HG03571 (cell line): ENCODE data around the gene ABCC10.

Experiments used
- ATAC-seq: cut with Tn5 transposase; IDR thresholded peaks from one replicate; pipeline ENCODE4 v1.9.1; 2021; ENCODE audit not compliant: unreplicated experiment

ABCC10 gene

DNA sequence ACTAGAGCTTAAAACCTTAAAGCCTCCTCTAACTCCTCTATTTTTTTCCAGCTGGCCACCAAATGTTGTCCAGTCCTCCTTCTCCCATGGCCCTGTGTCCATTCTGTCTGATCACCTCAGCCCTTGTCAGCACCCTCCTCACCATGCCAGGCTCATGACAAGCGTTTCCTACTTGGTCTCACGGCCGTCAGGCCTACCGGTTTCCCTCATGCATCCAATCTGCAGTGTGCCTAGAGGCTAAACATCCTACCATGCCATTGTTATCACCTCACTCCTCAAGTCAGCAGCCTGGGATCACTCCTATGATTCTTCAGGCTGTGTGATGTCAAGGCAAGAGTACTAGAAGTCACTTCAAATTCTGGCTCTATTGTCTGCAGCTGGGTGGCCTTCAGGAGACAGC lies 40.4 kb downstream of the ABCC10 start:
- no peak for ATAC-seq

DNA sequence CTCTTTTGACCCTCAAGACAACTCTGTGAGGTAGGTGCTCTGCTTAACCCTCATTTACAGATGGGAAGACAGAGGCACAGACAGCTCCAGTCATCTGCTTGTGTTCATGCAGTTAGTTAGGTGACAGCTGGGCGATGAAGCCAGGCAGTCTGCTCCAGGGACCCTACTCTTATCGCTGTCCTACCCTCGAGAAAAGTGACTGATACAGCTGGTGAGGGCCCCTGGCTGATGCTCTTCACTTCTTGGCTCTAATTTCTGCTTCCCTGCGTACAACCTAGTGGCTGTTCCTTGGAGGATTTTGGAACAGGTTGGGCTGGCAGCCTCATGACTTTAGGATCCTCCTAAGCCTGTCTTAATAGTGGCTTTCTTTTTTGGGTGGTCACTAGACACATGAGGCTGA lies 40.9 kb downstream of the ABCC10 start:
- no peak for ATAC-seq

DNA sequence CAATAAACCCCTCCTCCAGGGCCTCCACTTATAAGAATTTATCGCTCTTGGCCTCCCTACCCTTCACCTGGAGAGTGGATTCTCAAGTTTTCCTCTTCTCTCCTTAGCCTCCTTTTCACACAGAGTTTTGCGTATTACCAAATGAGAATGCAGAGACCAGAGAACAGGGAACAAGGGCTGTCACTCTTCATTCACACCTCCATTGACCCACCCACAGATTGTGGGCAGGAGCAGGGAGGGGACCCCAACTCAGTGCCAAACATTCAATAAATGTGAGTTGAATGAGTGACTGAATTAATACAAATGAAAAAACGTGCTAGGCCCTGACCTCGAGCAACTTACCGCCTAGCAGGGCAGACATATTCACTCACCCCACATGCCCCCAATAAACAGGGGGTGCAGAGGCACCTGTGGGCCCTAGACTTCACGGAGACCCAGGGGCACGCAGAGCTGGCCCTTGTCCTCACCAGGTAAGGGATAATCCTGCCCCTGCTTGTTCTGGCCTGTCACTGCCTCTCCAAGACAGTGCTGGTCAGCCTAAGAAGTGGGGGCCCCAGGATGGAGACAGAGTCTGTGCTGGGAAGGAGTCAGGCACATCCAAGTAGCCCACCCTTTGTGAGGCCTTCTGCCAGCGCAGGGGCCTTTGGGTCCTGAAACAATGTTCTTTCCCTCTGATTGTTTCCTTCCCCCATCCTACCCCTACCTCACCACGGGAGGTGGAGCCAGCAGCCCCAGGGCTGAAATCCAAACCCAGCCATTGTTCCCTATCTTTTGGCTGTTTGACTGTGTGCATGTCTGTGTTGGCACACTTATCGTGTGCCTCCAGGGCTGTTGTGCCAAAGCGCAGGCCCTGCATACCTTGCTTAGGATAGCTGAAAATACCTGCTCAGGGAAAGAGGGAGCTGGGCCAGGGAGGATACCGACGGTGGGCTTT lies 41.7 kb downstream of the ABCC10 start:
- ATAC-seq = no peak

DNA sequence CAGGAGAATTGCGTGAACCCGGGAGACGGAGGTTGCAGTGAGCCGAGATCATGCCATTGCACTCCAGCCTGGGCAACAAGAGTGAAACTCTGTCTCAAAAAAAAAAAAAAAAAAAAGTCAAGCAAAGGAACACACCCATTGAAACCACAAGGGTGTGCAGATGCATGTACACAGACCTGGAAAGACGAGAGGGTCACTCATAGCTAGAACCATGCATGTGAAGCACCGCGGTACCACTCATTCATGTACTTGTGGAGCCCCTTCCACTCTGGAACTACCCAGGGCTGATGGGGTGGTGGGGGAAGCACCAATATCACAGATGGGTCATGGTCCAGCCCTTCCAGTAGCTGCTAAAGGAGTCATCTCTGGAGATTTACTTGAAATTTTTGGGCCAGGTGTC lies 42.6 kb downstream of the ABCC10 start:
- no peak for ATAC-seq

DNA sequence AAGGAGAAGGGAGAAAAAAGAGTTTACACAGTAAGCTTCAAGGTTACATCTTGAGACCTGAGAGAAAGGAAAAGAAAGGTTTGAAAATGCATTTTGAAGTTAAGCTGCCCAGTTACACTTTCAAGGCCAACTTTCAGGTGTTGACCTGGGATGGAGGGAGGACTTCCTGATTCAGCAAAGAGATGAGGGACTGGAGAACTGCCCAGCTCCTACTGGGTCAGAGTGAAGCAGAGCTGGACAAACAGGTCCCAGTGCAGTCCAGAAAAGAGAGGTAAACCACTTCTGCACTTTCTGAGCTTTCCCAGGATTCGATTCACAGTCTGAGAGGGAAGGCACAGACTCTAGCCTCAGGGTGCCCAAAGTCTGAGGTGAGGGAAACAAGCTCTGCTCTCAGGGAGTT lies 44.1 kb downstream of the ABCC10 start:
- no peak for ATAC-seq

DNA sequence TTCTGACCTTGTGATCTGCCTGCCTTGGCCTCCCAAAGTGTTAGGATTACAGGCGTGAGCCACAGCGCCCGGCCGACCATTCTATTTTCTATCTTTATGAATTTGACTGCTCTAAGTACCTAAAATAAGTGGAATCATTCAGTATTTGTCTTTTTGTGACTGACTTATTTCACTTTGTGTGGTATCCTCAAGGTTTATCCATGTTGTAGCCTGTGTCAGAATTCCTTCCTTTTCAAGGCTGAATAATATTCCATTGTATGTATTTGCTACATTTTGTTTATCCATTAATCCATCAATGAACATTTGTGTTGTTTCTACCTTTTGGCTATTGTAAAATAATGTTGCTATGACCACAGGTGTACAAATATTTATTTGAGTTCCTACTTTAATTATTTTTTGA lies 45.2 kb downstream of the ABCC10 start:
- no peak for ATAC-seq

DNA sequence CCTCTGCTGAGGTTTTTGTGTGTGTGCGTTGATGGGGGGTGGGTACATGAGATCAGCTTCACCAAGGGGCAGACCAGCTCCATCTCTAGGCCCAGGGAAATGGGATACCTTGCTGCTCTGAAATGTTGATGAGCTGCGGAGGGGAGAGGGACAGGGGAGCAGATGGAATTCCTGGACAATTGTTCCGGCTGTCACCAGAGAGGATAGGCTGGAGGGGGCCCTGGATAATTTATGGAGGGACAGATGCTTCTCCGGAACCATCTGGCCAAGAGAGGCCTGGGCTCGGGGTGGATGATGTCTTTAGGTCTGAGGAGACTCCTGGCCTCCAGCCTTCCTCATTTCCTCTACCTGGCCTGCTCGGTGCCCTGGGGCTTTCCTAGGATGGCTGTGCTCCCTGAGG lies 48.2 kb downstream of the ABCC10 start:
- no peak for ATAC-seq

DNA sequence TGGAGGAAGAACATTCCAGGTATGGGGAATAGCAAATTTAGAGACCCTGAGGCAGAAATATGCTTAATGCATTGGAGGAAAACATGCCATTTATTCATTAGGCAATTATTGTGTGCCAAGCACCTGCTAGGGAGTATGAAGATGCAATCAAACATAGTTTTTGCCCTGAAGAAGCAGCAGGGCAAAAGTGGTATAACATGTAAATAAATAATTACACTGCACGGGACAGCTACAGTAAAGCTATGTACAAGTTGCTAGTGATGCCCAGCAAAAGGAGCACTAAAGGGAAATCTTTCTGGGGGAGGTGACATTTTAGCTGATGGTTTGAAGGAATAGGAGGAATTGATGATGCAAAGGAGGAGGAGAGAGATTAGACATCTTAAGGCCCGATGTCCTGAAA lies 49.4 kb downstream of the ABCC10 start:
- ATAC-seq = no peak

DNA sequence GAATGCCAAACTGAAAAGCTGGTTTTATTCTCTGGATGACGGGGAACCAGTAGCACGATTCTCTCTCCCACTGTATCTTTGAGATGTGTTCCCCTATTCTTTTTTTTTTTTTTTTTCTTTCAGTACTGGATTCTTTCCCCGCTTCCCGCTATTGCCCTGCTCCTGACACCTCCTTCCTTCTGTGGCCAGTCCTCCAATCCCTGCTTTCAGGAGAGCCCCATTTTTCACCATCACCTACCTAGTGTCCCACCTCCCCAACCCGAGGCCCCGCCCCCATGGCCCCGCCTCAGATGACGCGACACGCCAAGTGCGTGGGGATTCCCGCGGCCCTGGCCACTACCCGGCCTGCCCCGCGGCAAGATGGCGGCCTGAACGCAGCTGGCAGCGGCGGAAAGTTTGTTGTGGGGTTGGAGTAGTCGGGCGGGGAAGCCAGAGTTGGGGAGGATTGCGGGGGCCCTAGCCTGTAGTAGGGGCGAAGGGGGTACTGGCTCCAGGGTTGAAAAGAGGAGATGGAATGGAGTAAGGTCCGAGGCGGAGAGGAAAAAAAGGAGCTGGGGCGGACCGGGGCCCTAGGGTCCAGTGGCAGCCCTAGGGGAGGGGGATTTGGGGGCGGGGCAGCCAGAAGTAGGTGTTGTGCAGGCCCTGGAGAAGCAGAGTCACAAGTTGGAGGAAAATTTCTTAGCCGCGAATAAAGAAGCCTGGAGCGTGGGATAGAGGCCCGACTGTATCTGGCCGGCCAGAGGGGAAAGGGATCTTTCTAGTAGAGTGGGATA lies 50.1 kb downstream of the ABCC10 start, which contains the start of gene TJAP1:
TSS of gene TJAP1 (plus strand) at position 336 of the 773 bp plus-strand sequence. CDS start 21,432 bp downstream, outside the sequence.
- peak; percentile 92 for ATAC-seq

DNA sequence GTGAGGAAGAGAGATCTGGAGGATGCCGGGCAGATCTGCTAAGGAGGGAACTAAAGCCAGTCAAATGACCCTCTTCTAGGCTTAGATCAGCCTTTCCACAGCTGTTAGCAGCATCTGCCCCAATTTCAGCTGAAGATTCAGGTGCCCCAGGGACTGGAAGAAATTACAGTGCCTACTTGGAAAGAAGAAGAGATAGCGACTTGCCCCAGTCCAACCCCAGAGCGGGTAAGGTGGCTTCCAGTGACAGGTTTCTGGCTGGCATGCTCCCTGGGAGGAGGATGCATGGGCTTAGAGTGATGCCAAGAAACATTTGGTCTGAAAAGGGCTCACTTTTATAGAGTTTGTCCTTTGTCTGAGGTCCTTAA lies 50.6 kb downstream of the ABCC10 start:
- no peak for ATAC-seq

DNA sequence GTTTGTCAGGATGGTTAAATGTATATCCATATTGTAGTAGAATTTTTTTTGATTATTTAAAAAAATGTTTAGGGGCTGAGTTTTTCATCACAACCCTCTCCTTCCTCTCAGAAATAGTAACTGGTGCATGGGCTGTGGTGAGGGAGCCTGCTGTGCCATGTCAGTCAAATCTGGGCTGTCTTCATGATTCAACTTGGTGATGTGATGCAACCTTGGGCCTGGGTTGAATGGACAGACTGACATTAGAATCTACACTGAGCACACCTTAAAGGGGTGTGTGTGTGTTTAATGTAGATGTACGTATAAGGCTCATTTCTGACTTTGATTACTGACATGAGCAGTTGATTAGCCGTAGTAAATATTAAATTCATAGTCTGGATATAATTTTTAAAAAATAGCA lies 53.7 kb downstream of the ABCC10 start:
- no peak for ATAC-seq

DNA sequence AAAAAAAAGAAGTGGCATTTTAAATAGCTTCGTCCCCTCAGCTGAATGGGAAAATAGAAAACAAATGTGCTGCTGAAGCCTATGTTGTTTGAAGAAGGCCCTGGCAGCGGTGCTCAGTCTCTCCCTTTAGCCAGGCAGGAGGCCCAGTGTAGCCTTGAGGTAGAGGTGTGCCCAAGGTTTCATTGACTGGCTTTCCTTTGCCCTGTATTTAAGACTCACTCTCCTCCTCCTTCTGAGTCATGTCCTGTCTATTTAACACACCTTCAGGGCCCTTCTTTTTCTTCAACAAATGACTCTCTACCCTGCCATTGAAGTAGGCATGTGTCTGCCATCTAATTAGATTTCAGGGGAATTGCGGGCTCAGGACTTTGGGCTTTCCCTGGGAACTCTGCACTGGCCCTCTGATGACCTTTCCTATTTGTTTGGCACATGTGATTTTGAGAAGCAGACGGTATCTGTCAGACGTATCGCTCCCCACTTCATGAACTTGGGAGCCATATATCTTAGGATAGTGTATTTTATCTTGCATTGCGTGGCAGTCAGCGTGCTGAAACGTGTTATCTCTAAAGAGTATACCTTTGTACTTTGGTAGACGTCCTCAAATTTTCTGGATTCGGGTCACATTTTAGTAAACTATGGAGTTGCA lies 54.4 kb downstream of the ABCC10 start:
- ATAC-seq = no peak

DNA sequence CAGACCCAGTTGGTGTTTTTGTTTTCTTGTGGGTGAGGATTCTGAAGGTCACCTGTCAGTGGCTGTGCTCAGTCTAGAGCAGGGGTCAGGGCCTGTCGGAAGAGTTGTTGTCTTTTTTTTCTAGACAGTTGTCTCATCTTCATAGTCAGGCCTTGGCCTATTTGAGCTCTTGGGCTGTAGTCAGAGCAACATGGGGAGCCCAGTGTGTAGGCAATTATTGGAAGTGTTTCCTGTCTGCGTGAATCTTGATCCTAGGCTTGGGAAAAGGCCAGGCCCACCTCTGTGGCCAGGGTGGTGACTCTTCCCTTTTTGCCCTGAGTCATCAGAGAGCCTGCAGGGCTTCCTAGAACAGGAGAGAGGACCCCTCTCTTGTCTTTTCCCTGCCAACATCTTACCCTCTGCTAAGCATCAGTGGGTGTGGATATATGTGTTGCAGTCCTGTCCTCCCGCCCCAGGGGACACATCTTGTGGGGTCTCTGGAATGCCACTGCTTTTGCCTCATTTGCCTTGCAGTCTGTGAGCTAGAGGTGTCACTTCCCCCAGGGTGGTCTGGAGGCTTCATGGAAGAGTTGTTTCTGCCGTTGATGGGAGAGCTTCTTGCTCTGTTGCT lies 61.4 kb downstream of the ABCC10 start:
- ATAC-seq = no peak

DNA sequence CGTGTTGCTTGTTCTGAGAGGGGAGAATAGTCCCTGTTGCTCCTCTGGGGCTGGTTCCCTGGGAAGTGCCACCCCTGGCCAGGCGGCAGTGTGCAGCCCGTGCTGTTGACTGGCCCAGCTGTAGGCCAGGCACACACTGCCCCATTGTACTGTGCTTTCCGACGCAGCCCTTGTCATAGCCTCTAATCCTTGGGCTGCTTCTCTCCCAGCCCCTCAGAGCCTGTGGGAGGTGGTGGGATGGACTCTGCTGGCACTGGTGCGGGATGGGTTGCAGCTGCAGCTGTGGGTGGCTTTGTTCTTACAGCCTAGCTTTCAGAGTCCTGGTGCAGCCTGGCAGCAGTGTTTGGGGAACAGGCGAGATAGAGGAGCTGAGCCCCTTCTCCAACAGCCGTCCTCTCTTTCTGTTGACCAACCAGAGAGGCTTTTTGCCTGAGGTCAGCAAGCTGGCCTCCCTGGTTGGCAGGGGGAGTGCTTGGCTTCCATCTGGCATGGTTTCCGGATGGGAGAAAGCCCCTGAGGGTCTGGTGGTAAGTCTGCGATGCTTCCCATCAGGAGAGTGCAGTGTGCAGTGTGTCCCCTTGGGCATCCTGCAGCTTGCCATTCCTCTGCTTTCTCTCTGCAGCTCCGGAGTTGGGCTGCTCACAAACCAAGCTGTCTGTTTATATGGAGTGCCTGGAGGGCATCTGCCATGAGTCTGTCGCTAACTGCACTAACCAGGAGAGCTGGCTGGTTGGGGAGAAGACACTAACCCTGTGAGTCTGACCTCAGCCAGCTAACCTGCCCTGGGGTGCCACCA lies 62.1 kb downstream of the ABCC10 start:
- ATAC-seq = no peak

DNA sequence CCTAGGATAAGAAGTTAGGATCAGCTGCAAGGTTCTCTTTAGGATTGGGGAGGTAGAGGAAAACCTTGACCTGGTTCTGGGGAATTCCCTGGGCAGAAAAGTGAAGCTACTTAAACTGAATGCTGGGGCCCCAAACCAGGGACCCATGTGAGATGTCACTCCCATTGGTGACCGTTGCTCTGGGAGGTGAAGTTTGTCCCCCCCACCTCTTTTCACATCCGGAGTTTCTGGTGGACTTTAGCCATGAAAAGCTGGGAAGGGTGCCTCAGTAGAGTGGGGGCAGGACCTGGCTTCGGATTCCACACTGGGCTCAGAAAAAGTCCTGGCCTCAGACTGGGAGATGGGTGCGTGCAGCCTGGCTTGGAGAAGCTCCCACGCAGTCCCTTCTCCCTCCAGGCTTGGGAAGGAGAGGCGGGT lies 63.2 kb downstream of the ABCC10 start:
- ATAC-seq = no peak

DNA sequence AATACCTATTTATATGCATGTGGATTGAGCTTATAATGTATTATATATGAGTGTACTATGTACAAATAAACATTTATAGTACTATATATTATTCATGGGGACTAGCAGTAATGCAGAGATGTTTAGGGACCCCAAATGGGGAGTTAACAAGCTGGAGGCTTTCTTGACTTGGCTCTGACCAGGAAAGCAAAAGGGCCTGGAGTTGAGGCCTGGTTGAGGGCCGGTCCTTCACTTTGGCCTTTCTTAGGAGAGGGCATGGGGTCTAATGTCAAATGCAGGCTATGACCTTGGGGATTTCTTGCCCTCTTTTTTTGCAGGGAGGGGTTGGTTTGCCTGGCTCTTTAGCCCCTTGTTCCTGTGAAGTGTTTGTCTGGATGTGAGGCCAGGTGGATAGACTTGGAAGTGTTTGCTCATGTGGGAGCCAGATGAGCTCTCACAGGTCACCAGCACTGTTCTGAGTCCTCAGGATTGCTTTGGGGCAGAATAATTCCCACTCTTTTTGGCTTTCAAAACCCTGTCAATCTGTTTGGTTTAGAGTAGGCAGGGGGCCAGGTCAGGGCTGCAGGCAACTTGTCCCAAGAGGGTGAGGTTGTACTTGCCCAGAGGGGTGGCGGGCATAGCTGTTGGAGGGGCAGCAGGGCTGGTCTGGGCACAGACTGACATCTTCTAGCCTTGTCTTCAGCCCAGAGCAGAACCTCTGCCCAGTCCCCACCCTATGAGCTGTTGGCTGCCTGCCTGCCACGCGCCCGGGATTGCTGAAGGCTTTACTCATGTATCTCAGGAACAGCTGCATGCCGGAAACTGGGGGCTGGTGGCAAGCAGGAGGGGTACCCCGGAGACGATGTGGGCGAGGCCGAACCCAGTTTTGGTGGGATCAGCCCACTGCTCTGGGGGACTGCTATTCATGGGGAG lies 64.7 kb downstream of the ABCC10 start:
- no peak for ATAC-seq

DNA sequence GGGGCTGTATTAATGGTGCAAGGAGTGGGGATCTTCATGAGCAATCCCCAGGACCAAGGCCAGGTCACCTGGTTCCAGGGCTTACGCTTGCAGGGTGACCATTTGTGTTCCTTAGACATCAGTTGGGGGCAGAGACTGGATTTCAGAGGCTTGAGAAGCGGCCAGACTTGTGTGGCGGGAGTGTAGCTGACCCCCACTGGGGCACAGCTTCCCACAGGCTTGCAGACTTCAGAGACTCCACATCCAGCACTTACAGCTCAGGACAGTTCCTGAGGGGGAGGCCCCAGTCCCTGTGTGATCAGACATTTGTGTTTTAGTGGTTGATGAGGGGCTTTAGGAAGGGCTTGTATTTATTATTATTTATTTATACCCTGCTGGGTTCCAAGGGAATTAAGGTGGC lies 65.3 kb downstream of the ABCC10 start:
- ATAC-seq = no peak

DNA sequence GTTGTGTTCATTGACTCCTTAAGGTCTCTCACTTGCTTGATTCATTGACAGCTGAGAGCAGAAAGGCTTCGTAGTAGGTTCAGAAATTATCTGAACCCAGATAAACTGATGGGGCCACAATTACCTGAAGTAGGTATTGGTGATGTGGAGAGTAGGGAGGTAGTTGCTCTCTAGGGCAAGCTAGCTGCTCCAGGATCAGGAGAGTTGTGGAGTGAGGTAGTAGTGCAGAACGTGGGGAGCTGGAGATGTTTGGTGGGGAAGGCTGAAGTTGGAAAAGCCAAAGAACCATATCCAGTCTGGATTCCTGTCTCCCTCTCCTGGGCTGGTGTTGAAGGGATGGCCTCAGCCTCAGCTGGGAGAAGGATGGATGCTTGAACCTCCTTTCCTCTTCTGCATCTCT lies 65.9 kb downstream of the ABCC10 start:
- ATAC-seq = no peak

DNA sequence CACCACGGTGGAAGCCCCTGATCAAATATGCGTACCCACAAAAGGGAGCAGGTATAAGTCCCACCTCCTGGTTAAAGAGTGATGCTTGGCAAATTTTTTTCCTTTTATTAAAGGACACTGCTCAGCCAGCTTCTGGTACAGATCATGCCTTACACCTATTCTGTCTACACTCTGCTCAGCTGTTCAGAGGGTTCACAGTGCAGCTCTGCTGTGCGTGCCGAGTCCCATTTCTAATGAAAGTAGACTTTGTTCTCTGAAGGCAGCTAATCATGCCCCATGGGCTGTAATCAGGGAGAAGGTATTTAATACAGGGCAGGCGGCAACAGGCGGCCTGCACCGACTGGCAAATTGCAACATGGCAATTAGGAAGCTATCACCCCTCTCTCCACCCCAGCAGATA lies 66.5 kb downstream of the ABCC10 start:
- no peak for ATAC-seq
